Fibroblast of skin of right quadriceps (primary cell): ENCODE results near the gene SEMA4B.
A peak's percentile ranks its signal among the peaks of the same experiment; 100 is the strongest.
"Not testable (repeated sequence)": the region's sequence is repeated elsewhere in the genome, so short reads cannot be mapped to it uniquely, and the experiment has no call there.

Source experiments
- DNase-seq: peaks from one replicate; pipeline ENCODE4 v3.0.0-alpha.2; 2013

Gene SEMA4B

GRCh38 chr15:90265271-90266060 lies 64.3 kb downstream of the SEMA4B start, which contains the start of gene NGRN:
Gene NGRN (plus strand): TSS chr15:90265672. CDS start chr15:90265713, 41 bp downstream.
- DNase-seq = peak; percentile 88

GRCh38 chr15:90266061-90266431 lies 64.9 kb downstream of the SEMA4B start:
- DNase-seq = peak; percentile 22

GRCh38 chr15:90266485-90266884 lies 65.4 kb downstream of the SEMA4B start:
- peak; percentile 25 for DNase-seq

- DNase-seq = no peak
Measured at GRCh38 chr15:90268415-90268814, 67.3 kb downstream of the SEMA4B start.

- no peak for DNase-seq
Measured at GRCh38 chr15:90270502-90271150, 69.5 kb downstream of the SEMA4B start.

GRCh38 chr15:90271459-90272166 lies 70.5 kb downstream of the SEMA4B start:
- no peak for DNase-seq

- not testable (repeated sequence) for DNase-seq
Measured at GRCh38 chr15:90278467-90278866, 77.3 kb downstream of the SEMA4B start.
